ENCODE data around the gene UNG. TPM values are rescaled to one million over a fixed set of nuclear protein-coding genes. Genes with fewer than 3 reads are reported as not detected.
"Not testable (repeated sequence)": the region's sequence is repeated elsewhere in the genome, so short reads cannot be mapped to it uniquely, and the experiment has no call there.

Gene UNG
- 20.1 TPM for total RNA-seq
- polyA plus RNA-seq (ENCODE audit: insufficient read depth in 1 of 8, insufficient read length in 8 of 8, low replicate concordance in 1 of 8): 10 to 100 TPM; 24.6 to 27.7 (median 26.3) TPM
- long read RNA-seq, donor 1, transcript UNG-202 (6 exons, 2,130 nt): major isoform, 7 of 7 reads
- long read RNA-seq, donor 1, partial matches to known transcripts: 0 of 7 reads
- long read RNA-seq, donor 1, other reads (novel, unspliced or antisense): 0 of 7 reads
- long read RNA-seq, donor 2, partial matches to known transcripts: 0 of 2 reads
- long read RNA-seq, donor 2, other reads (novel, unspliced or antisense): 0 of 2 reads
- long read RNA-seq, donor 3, transcript UNG-202 (6 exons, 2,130 nt): major isoform, 16 of 17 reads
- long read RNA-seq, donor 3, partial matches to known transcripts: 0 of 17 reads
- long read RNA-seq, donor 3, other reads (novel, unspliced or antisense): 0 of 17 reads
- long read RNA-seq, donor 4, transcript UNG-202 (6 exons, 2,130 nt): major isoform, 9 of 16 reads
- long read RNA-seq, donor 4, partial matches to known transcripts: 5 of 16 reads
- long read RNA-seq, donor 4, other reads (novel, unspliced or antisense): 0 of 16 reads
- long read RNA-seq, donor 5, transcript UNG-202 (6 exons, 2,130 nt): major isoform, 22 of 27 reads
- long read RNA-seq, donor 5, partial matches to known transcripts: 0 of 27 reads
- long read RNA-seq, donor 5, other reads (novel, unspliced or antisense): 0 of 27 reads
- long read RNA-seq, donor 6, transcript UNG-201 (7 exons, 2,071 nt): minor isoform, 6 of 30 reads
- long read RNA-seq, donor 6, transcript UNG-202 (6 exons, 2,130 nt): major isoform, 14 of 30 reads
- long read RNA-seq, donor 6, partial matches to known transcripts: 10 of 30 reads
- long read RNA-seq, donor 6, other reads (novel, unspliced or antisense): 0 of 30 reads
- long read RNA-seq, donor 7, partial matches to known transcripts: 0 of 4 reads
- long read RNA-seq, donor 7, other reads (novel, unspliced or antisense): 0 of 4 reads
- long read RNA-seq, donor 8, partial matches to known transcripts: 7 of 12 reads
- long read RNA-seq, donor 8, other reads (novel, unspliced or antisense): 0 of 12 reads
- long read RNA-seq, donor 9, transcript UNG-202 (6 exons, 2,130 nt): major isoform, 8 of 9 reads
- long read RNA-seq, donor 9, partial matches to known transcripts: 0 of 9 reads
- long read RNA-seq, donor 9, other reads (novel, unspliced or antisense): 0 of 9 reads
- long read RNA-seq, donor 10, transcript UNG-202 (6 exons, 2,130 nt): major isoform, 11 of 18 reads
- long read RNA-seq, donor 10, partial matches to known transcripts: 6 of 18 reads
- long read RNA-seq, donor 10, other reads (novel, unspliced or antisense): 0 of 18 reads
- long read RNA-seq, donor 11, transcript UNG-202 (6 exons, 2,130 nt): major isoform, 9 of 21 reads
- long read RNA-seq, donor 11, partial matches to known transcripts: 9 of 21 reads
- long read RNA-seq, donor 11, other reads (novel, unspliced or antisense): 0 of 21 reads

DNA sequence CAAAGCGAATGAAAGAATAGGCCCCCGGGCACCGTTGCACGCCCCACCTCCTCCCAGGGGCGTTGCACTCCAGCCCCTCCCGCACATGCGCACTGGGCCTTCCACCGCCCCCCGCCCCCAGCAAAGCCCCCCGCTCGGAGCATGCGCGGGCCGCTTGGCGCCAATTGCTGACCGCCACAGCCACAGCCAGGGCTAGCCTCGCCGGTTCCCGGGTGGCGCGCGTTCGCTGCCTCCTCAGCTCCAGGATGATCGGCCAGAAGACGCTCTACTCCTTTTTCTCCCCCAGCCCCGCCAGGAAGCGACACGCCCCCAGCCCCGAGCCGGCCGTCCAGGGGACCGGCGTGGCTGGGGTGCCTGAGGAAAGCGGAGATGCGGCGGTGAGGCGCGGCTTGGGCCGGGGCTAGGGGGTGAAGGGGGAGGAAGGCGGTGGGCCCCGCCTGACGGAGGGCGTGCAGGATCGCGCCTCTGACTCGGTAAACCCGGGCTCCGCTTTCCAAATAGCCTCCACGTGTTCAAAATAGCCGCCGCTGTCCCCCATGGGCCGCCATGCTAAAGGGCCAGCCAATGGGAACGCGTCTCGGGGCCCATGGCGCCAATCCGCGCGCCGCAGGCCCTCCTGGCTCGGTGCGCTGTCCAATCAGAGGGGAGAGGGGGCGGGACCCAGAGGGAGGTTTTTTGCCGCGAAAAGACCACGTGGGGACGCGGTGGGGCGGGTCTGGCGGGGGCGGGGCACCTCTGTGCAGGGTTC lies at the start of gene UNG:
TSS of gene UNG (plus strand) at position 163 of the 748 bp plus-strand sequence. CDS start at position 246, 83 bp downstream.
- DNase-seq: peak; percentile 98
- Histone ChIP-seq H3K4me1 (ENCODE audit: control insufficient read depth, insufficient read depth, low read length) (peaks cover 17% of the 10 kb centered on the region), H3K27me3 (ENCODE audit: control insufficient read depth, insufficient read depth, low read length) (no peaks in the 10 kb centered on the region), H3K36me3 (ENCODE audit: control insufficient read depth, insufficient read depth, low read length) (peaks cover 28% of the 10 kb centered on the region), H3K27ac (ENCODE audit: low read length) (peak within 1 kb of the TSS; percentile 89), H3K9me3 (replicated peaks; ENCODE audit: control insufficient read depth, low read depth, low read length) (no peaks in the 10 kb centered on the region), H3K4me3 (ENCODE audit: low read length) (peak within 1 kb of the TSS; percentile 90)
- whole genome bisulfite sequencing (ENCODE audit: insufficient coverage): under 1% methylated on average over 60 of the region's 71 CpGs

DNA sequence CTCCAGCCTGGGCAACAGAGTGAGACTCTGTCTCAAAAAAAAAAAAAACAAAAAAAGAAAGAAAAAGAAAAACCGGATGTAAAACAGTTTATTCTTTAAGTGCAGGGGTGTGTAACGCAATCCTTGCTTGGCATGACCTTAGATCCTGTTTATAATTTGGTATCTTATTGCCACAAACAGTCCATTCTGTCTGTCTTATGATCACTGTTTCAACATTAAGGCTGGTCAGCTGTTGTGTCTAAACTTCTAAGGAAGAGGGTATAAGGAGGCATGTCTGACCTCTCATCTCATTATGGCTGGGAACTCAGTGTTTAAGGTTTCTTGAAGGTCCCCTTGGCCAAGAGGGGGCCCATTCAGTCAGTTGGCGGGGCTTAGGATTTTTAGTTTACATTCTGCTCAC lies 48.7 kb upstream of the UNG start:
- H3K27ac ChIP-seq (ENCODE audit: low read length); H3K4me3 ChIP-seq (ENCODE audit: low read length); H3K9me3 ChIP-seq (replicated peaks; ENCODE audit: control insufficient read depth, low read depth, low read length); DNase-seq; H3K4me1 ChIP-seq (ENCODE audit: control insufficient read depth, insufficient read depth, low read length); H3K36me3 ChIP-seq (ENCODE audit: control insufficient read depth, insufficient read depth, low read length); H3K27me3 ChIP-seq (ENCODE audit: control insufficient read depth, insufficient read depth, low read length): not testable (repeated sequence)
- no CpG with 5 or more reads among the region's 3 CpGs for WGBS (ENCODE audit: insufficient coverage)

DNA sequence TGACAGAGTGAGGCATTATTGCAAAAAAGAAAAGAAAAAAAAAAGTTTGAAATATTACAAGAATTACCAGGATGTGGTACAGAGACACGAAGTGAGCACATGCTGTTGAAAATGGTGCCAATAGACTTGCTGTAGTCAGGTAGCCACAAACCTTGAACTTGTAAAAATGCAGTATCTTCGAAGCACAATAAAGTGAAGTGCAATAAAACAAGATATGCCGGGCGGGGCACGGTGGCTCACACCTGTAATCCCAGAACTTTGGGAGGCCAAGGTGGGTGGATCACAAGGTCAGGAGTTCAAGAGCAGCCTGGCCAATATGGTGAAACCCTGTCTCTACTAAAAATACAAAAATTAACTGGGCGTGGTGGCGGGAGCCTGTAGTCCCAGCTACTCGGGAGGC lies 47.6 kb upstream of the UNG start:
- peaks cover 10% of the 10 kb centered on the region for H3K4me1 ChIP-seq (ENCODE audit: control insufficient read depth, insufficient read depth, low read length)
- H3K27me3 ChIP-seq (ENCODE audit: control insufficient read depth, insufficient read depth, low read length); H3K9me3 ChIP-seq (replicated peaks; ENCODE audit: control insufficient read depth, low read depth, low read length); DNase-seq; H3K36me3 ChIP-seq (ENCODE audit: control insufficient read depth, insufficient read depth, low read length); H3K27ac ChIP-seq (ENCODE audit: low read length); H3K4me3 ChIP-seq (ENCODE audit: low read length): not testable (repeated sequence)
- WGBS (ENCODE audit: insufficient coverage): 82% methylated on average over 8 of the region's 8 CpGs

DNA sequence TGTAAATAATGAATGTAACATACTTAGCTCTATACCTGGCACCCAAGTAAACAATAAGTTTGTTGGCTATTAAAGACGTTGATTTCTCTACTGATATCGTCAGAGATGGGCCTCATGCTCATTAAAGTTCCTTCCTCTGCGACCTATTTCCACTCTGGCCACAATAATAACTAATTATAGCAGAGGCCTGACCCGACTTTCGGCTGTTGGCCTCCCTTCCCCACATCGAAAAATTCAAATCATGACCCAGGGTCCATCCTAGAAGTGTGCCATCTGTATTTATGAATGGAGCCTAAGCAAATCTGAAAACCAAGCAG lies 45.3 kb upstream of the UNG start:
- no peaks in the 10 kb centered on the region for H3K27me3 ChIP-seq (ENCODE audit: control insufficient read depth, insufficient read depth, low read length)
- no peaks in the 10 kb centered on the region for H3K36me3 ChIP-seq (ENCODE audit: control insufficient read depth, insufficient read depth, low read length)
- H3K4me1 ChIP-seq (ENCODE audit: control insufficient read depth, insufficient read depth, low read length): peaks cover 10% of the 10 kb centered on the region
- H3K27ac ChIP-seq (ENCODE audit: low read length): peak overlapping the region; percentile 51
- peak overlapping the region; percentile 89 for H3K4me3 ChIP-seq (ENCODE audit: low read length)
- H3K9me3 ChIP-seq (replicated peaks; ENCODE audit: control insufficient read depth, low read depth, low read length): no peaks in the 10 kb centered on the region
- 17% methylated on average over 1 of the region's 6 CpGs for WGBS (ENCODE audit: insufficient coverage)
- no peak for DNase-seq

DNA sequence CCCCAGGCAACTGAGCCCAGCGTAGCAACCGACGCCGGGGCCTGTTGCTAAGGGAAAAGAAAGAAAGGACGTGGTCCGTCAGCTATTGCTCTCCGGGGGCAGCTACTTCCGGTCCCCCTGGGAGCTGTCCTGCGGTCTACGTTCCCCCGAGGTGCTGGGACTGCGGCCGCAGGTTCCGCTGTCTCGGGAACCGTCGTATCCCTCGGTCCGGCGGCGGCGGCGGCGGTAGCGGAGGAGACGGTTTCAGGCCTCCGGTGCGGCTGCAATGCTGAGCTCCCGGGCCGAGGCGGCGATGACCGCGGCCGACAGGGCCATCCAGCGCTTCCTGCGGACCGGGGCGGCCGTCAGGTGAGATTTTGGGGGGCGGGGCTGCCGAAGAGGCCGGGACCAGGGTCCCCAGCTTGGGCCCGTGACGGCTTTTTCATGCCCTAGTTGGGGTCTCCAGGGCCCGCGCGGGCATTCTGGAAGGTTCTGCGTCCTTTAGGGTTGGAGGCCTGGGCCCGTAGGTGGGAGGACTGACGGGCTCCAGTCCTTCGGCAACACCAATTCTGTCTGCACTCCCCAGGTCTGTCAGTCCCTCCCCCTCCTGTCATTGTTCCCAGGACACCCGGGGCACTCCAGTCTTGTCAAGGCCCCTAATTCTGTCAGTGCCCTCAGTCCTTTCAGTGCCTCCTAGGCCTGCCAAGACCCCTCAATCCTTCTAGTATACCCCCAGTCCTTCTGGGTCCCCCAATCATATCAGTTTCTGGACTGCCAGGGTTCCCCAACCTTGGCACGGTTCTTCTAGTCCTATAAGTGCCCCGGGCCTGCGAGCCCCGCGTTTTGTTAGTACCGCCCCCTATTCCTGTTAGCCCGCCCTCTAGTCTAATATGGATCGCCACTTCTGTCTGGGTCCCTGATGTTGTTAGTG lies 44.7 kb upstream of the UNG start, which contains the start of gene USP30:
TSS of gene USP30 (plus strand) at position 163 of the 910 bp plus-strand sequence. CDS start at position 266, 103 bp downstream.
- H3K27me3 ChIP-seq (ENCODE audit: control insufficient read depth, insufficient read depth, low read length): no peaks in the 10 kb centered on the region
- H3K4me3 ChIP-seq (ENCODE audit: low read length): peak within 1 kb of the TSS; percentile 89
- peaks cover 10% of the 10 kb centered on the region for H3K4me1 ChIP-seq (ENCODE audit: control insufficient read depth, insufficient read depth, low read length)
- peak; percentile 94 for DNase-seq
- peaks cover 2% of the 10 kb centered on the region for H3K36me3 ChIP-seq (ENCODE audit: control insufficient read depth, insufficient read depth, low read length)
- no peaks in the 10 kb centered on the region for H3K9me3 ChIP-seq (replicated peaks; ENCODE audit: control insufficient read depth, low read depth, low read length)
- WGBS (ENCODE audit: insufficient coverage): under 1% methylated on average over 54 of the region's 61 CpGs
- peak within 1 kb of the TSS; percentile 85 for H3K27ac ChIP-seq (ENCODE audit: low read length)

DNA sequence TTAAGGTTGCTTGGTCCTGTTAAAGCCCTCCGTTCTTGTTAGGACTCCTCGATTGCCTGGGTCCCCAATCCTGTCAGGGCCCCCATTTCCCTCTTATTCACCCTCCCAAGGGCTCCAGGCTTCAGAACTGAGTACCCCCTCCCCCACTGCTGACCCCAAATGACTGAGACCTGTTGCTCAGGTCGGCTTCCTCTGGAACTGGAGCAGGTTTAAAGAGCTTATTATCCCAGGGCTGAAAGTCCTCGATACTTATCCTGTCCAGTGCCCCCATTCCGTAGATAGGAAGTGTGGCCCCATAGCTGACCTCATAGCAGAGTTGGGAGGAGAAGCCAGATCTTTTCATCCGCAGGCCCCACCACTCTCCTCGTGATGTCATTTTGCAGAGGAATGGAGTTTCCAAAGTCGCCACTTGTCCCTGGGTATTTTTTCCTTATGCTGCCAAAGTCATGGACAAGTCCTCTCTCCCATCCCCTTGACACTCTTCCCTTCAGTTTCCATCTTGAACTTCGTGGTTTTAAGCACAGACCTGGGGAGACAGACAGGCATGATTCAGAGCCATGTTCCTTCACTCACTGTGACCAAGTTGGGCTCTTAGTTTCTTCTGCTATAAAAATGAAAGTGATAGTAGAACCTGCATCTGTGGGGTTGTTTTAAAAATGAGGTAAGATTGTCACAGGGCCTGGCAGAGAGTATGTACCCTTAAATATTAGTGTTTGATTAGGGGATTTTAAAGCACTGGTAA lies 43.8 kb upstream of the UNG start:
- peaks cover 10% of the 10 kb centered on the region for H3K4me1 ChIP-seq (ENCODE audit: control insufficient read depth, insufficient read depth, low read length)

DNA sequence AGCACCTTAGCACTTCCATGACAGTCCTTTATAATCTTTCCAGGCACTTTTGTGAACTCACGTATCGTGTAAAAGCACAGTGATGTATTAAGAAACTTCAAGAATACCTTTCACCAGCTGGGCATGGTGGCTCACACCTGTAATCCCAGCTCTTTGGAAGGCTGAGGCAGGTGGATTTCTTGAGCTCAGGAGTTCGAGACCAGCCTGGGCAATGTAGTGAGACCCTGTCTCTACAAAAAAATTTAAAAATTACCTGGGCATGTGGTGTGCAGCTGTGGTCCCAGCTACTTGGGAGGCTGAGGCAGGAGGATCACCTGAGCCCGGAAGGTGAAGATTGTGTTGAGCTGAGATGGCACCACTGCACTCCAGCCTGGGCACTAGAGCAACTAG lies 43.3 kb upstream of the UNG start:
- H3K9me3 ChIP-seq (replicated peaks; ENCODE audit: control insufficient read depth, low read depth, low read length); H3K27me3 ChIP-seq (ENCODE audit: control insufficient read depth, insufficient read depth, low read length); H3K27ac ChIP-seq (ENCODE audit: low read length); H3K36me3 ChIP-seq (ENCODE audit: control insufficient read depth, insufficient read depth, low read length); DNase-seq; H3K4me3 ChIP-seq (ENCODE audit: low read length): not testable (repeated sequence)
- H3K4me1 ChIP-seq (ENCODE audit: control insufficient read depth, insufficient read depth, low read length): peaks cover 10% of the 10 kb centered on the region
- no CpG with 5 or more reads among the region's 4 CpGs for WGBS (ENCODE audit: insufficient coverage)

More for the DNA sequence above, 43.8 kb upstream of the UNG start:
- WGBS (ENCODE audit: insufficient coverage): 23% methylated on average over 6 of the region's 9 CpGs
- Histone ChIP-seq H3K36me3 (ENCODE audit: control insufficient read depth, insufficient read depth, low read length) (peaks cover 5% of the 10 kb centered on the region), H3K27ac (ENCODE audit: low read length) (peak overlapping the region; percentile 85), H3K4me3 (ENCODE audit: low read length) (peak overlapping the region; percentile 89), H3K27me3 (ENCODE audit: control insufficient read depth, insufficient read depth, low read length) (no peaks in the 10 kb centered on the region), H3K9me3 (replicated peaks; ENCODE audit: control insufficient read depth, low read depth, low read length) (no peaks in the 10 kb centered on the region)
- peak; percentile 2 for DNase-seq

DNA sequence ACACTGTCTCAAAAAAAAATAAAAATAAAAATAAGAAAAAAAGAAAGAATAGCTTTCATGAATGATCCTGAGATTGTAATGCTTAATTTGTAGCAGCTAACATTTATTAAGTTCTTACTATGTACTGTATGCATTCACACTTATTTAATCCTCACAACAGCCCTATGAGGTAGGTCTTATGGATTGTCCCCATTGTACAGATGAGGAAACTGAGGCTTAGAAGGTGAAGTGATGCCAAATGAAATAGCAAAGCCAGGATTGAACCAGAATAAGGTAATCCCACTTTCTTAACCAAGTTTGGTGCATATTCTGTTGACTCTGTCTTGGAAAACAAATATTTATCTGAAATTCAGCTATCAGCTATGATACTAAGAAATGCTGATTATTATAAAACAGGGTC lies 42.9 kb upstream of the UNG start:
- no peak for DNase-seq
- H3K4me3 ChIP-seq (ENCODE audit: low read length): no peak overlapping the region
- peaks cover 8% of the 10 kb centered on the region for H3K36me3 ChIP-seq (ENCODE audit: control insufficient read depth, insufficient read depth, low read length)
- no peaks in the 10 kb centered on the region for H3K27me3 ChIP-seq (ENCODE audit: control insufficient read depth, insufficient read depth, low read length)
- H3K9me3 ChIP-seq (replicated peaks; ENCODE audit: control insufficient read depth, low read depth, low read length): no peaks in the 10 kb centered on the region
- H3K27ac ChIP-seq (ENCODE audit: low read length): no peak overlapping the region
- H3K4me1 ChIP-seq (ENCODE audit: control insufficient read depth, insufficient read depth, low read length): peaks cover 10% of the 10 kb centered on the region

Measured in muscle of leg (tissue), 16 donors.